Measurements from ENCODE around the gene RARA. TPM values are rescaled to one million over a fixed set of nuclear protein-coding genes. Genes with fewer than 3 reads are reported as not detected.
A peak's percentile ranks its signal among the peaks of the same experiment; 100 is the strongest.

The RARA gene
- total RNA-seq, 2 donors from 2014 or later = 28.5 to 51.7 TPM

DNA sequence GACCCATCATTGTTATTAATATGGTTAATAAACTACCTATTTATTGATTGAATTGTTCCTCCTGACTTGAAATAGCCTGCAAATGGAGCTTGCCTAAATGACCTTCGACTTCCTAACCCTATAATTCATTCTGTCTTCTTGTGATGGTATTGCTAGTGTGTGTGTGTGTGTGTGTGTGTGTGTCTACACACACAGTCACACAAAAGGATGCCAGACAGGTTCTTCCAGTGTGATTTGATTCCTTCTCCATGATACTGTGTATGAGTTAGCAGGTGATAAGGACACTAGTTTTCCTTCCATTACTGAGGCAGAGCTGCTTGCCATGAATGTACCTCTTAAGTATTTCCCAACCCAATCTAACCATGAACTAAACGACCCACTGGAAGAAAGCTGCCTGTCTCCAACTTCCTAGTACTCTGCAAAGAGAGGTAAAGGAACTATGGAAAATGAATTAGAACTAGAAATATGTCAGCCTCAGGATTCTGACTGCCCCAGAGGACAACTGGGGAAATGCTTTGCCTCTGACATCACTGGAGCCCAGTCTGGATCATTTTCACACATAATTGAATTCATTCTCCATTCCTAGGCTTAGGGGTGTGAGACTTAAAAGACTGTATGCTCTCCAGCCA, 24.8 kb upstream of the RARA start:
- no peaks in the 10 kb centered on the region for H3K9me3 ChIP-seq

DNA sequence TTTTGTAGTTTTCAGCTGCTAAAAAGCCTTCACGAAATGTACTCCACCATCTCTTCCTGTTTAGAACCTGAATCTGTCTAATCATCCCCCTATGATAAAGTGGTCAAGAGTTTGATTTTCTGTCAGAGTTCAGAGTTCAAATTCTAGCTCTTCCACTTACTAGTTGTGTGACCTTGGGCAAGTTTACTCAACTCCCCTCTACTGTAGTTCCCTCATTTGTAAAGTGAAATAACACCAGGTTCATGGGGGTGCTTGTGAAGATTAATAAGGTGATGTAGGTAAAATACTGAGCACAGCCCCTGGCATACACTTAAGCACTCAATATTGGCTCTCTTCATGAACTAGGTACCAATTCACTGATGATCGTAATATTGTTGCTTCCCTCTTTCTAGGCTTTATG, 22.5 kb upstream of the RARA start:
- Histone ChIP-seq H3K4me1 (peaks cover 0 to 43% of the 10 kb centered on the region in 2 donors), H3K36me3 (peaks cover under 1% of the 10 kb centered on the region), H3K4me3 (no peak overlapping the region), H3K27me3 (no peaks in the 10 kb centered on the region), H3K27ac (no peak overlapping the region), H3K9me3 (no peaks in the 10 kb centered on the region)
- TF ChIP-seq, protein P1, sequence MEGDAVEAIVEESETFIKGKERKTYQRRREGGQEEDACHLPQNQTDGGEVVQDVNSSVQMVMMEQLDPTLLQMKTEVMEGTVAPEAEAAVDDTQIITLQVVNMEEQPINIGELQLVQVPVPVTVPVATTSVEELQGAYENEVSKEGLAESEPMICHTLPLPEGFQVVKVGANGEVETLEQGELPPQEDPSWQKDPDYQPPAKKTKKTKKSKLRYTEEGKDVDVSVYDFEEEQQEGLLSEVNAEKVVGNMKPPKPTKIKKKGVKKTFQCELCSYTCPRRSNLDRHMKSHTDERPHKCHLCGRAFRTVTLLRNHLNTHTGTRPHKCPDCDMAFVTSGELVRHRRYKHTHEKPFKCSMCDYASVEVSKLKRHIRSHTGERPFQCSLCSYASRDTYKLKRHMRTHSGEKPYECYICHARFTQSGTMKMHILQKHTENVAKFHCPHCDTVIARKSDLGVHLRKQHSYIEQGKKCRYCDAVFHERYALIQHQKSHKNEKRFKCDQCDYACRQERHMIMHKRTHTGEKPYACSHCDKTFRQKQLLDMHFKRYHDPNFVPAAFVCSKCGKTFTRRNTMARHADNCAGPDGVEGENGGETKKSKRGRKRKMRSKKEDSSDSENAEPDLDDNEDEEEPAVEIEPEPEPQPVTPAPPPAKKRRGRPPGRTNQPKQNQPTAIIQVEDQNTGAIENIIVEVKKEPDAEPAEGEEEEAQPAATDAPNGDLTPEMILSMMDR (IDR thresholded peaks at IDR 0.05) = no peak
- no peak for DNase-seq (ENCODE audit: low spot score)

More for the DNA sequence above, 24.8 kb upstream of the RARA start:
- peaks cover 0 to 32% of the 10 kb centered on the region in 2 donors for H3K4me1 ChIP-seq
- H3K36me3 ChIP-seq = peaks cover 23% of the 10 kb centered on the region
- no peaks in the 10 kb centered on the region for H3K27me3 ChIP-seq
- peak overlapping the region; percentile 45 to 69 for H3K27ac ChIP-seq
- DNase-seq (ENCODE audit: low spot score) = no peak
- H3K4me3 ChIP-seq = no peak overlapping the region
- TF ChIP-seq, protein P1 (IDR thresholded peaks at IDR 0.05) = peak in 1 of 2 donors; percentile 17

DNA sequence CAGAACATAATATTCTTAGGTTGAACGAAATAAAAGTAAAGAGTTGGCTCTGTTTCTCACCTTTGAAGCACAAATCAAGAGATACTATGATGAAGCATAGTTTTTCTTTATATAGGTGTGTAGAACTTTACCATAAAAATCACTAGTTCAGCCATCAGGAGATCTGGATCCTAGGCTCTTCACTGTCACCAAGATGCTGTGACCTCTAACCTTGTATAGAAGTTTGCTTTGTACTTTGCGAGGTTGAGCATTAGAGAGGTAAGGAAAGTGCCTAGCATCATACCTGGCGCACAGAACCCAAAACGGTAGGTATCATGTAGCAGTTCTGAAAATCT, 21.9 kb upstream of the RARA start:
- TF ChIP-seq, protein P1 (IDR thresholded peaks at IDR 0.05) = no peak
- H3K36me3 ChIP-seq = no peaks in the 10 kb centered on the region
- DNase-seq (ENCODE audit: low spot score) = no peak
- H3K9me3 ChIP-seq = no peaks in the 10 kb centered on the region
- no peaks in the 10 kb centered on the region for H3K27me3 ChIP-seq
- no peak overlapping the region for H3K27ac ChIP-seq
- H3K4me1 ChIP-seq = peaks cover 0 to 43% of the 10 kb centered on the region in 2 donors
- peak overlapping the region; percentile 4 to 40 for H3K4me3 ChIP-seq

DNA sequence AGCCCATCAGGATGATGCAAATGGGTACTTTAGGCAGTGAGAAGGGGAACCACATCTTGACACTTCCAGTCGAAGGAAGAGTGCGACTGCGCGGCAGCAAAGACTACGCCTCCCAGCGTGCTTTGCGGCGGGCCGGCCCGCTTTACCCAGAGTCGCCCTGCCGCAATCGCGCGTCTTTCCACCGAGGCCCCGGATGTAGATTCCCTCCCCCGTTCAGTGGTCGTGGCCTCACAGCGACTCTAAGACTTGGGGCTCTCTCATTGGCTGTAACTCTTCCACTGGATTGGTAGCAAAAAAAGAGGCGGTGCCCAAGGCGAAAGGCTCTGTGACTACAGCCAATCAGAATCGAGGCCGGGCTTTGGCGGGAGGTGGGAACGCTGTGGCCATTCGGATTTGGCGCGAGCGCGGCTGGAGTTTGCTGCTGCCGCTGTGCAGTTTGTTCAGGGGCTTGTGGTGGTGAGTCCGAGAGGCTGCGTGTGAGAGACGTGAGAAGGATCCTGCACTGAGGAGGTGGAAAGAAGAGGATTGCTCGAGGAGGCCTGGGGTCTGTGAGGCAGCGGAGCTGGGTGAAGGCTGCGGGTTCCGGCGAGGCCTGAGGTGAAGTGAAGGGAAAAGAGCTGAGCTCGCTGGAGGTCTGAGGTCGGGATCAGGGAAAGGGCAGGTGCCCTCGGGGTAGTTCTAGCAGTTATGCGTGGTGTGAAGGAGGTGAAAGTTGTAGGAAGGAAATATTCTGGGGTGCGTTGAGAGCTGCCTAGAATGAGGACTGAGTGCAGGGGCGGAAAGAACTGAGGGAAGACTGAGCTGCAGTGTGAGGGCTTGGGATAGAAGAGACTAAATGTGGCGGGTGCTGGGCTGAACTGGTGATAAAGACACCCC, 21.2 kb upstream of the RARA start, which contains the start of gene CDC6:
Gene CDC6 (plus strand): TSS at position 386 of the 876 bp plus-strand sequence. CDS start 1,542 bp downstream, outside the sequence.
- Histone ChIP-seq H3K4me3 (peak within 1 kb of the TSS; percentile 40 to 56), H3K27ac (no peak within 1 kb of the TSS), H3K4me1 (peaks cover 0 to 48% of the 10 kb centered on the region in 2 donors), H3K9me3 (no peaks in the 10 kb centered on the region), H3K27me3 (no peaks in the 10 kb centered on the region), H3K36me3 (no peaks in the 10 kb centered on the region)
- TF ChIP-seq, protein P1 (IDR thresholded peaks at IDR 0.05) = no peak
- peak; percentile 99 for DNase-seq (ENCODE audit: low spot score)

DNA sequence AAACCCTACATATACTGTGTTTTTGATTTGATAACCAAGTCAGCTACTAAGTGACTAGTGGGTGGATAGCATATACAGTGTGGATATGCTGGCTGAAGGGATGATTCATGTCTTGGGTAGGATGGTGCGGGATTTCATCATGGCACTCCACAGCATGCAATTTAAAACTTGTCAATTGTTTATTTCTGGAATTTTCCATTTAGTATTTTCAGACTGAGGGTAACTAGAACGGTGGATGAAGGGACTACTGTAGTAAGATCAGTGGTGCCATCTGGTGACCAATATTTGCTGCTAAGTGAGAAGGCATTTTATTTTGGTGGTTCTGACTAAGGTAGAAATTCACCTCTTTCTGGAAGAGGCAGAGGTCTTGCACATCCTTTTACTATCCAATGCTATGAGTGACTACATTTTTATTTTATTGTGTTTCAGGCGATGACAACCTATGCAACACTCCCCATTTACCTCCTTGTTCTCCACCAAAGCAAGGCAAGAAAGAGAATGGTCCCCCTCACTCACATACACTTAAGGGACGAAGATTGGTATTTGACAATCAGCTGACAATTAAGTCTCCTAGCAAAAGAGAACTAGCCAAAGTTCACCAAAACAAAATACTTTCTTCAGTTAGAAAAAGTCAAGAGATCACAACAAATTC, 18.2 kb upstream of the RARA start:
- no peak overlapping the region for H3K4me3 ChIP-seq
- no peak overlapping the region for H3K27ac ChIP-seq
- no peaks in the 10 kb centered on the region for H3K27me3 ChIP-seq
- no peaks in the 10 kb centered on the region for H3K9me3 ChIP-seq
- TF ChIP-seq, protein P1 (IDR thresholded peaks at IDR 0.05) = peak; percentile 30 to 65
- no peak for DNase-seq (ENCODE audit: low spot score)
- H3K4me1 ChIP-seq = peaks cover 0 to 42% of the 10 kb centered on the region in 2 donors
- no peaks in the 10 kb centered on the region for H3K36me3 ChIP-seq
